Mucosa of stomach (tissue), 1 donor: ENCODE data around the gene CDK4.

Experiments used
- H3K27me3 ChIP-seq: one replicate; pipeline ENCODE4 v1.7.0; 2013; ENCODE audit warnings: mild to moderate bottlenecking, low read length; ENCODE audit not compliant: control insufficient read depth, insufficient read depth
- H3K36me3 ChIP-seq: one replicate; pipeline ENCODE4 v1.7.0; 2013; ENCODE audit warnings: low read length; ENCODE audit not compliant: control insufficient read depth, insufficient read depth
- H3K4me1 ChIP-seq: one replicate; pipeline ENCODE4 v1.7.0; 2013; ENCODE audit warnings: mild to moderate bottlenecking, low read length; ENCODE audit not compliant: control insufficient read depth, insufficient read depth
- H3K4me3 ChIP-seq: one replicate; pipeline ENCODE4 v1.7.0; 2013; ENCODE audit warnings: low read length
- H3K9ac ChIP-seq: one replicate; pipeline ENCODE4 v1.7.0; 2013; ENCODE audit warnings: mild to moderate bottlenecking, low read length, moderate library complexity
- H3K9me3 ChIP-seq: one replicate; pipeline ENCODE4 v1.7.0; 2013; ENCODE audit warnings: mild to moderate bottlenecking, low read length, moderate library complexity; ENCODE audit not compliant: control insufficient read depth
- donor health status: Pancreatic carcinoma.

Gene CDK4

GRCh38 chr12:57751432-57751787 is 700 bp downstream of the CDK4 start:
- Histone ChIP-seq H3K36me3 (no peaks in the 10 kb centered on the region), H3K4me3 (peak overlapping the region; percentile 60), H3K9ac (peak overlapping the region; percentile 74), H3K4me1 (peaks cover 26% of the 10 kb centered on the region), H3K27me3 (no peaks in the 10 kb centered on the region), H3K9me3 (no peaks in the 10 kb centered on the region)

- H3K4me1 ChIP-seq = peaks cover 25% of the 10 kb centered on the region
- no peaks in the 10 kb centered on the region for H3K9me3 ChIP-seq
- peak overlapping the region; percentile 74 for H3K9ac ChIP-seq
- H3K27me3 ChIP-seq = no peaks in the 10 kb centered on the region
- H3K4me3 ChIP-seq = peak overlapping the region; percentile 60
- no peaks in the 10 kb centered on the region for H3K36me3 ChIP-seq
Measured at GRCh38 chr12:57750561-57751431, 1.3 kb downstream of the CDK4 start.

- Histone ChIP-seq H3K9ac (no peak overlapping the region), H3K4me1 (peaks cover 27% of the 10 kb centered on the region), H3K36me3 (no peaks in the 10 kb centered on the region), H3K4me3 (no peak overlapping the region), H3K27me3 (no peaks in the 10 kb centered on the region), H3K9me3 (no peaks in the 10 kb centered on the region)
Measured at GRCh38 chr12:57749061-57749460, 3.0 kb downstream of the CDK4 start.

- H3K36me3 ChIP-seq = no peaks in the 10 kb centered on the region
- H3K27me3 ChIP-seq = peaks cover 10% of the 10 kb centered on the region
- H3K4me3 ChIP-seq = no peak overlapping the region
- H3K9ac ChIP-seq = no peak overlapping the region
- no peaks in the 10 kb centered on the region for H3K9me3 ChIP-seq
- peaks cover 16% of the 10 kb centered on the region for H3K4me1 ChIP-seq
Measured at GRCh38 chr12:57746025-57746424, 6.1 kb downstream of the CDK4 start.

- Histone ChIP-seq H3K9me3 (no peaks in the 10 kb centered on the region), H3K4me1 (peaks cover 16% of the 10 kb centered on the region), H3K4me3 (peak overlapping the region; percentile 78), H3K9ac (peak overlapping the region; percentile 92), H3K36me3 (no peaks in the 10 kb centered on the region), H3K27me3 (peaks cover 15% of the 10 kb centered on the region)
Measured at GRCh38 chr12:57745485-57745881, 6.6 kb downstream of the CDK4 start.

GRCh38 chr12:57744777-57745484 is 7.2 kb downstream of the CDK4 start, which contains the start of gene TSPAN31:
TSS of gene TSPAN31 (plus strand) at chr12:57745039. CDS start at chr12:57745155, 116 bp downstream.
- Histone ChIP-seq H3K4me3 (peak within 1 kb of the TSS; percentile 78), H3K27me3 (peaks cover 21% of the 10 kb centered on the region), H3K36me3 (no peaks in the 10 kb centered on the region), H3K9me3 (no peaks in the 10 kb centered on the region), H3K4me1 (peaks cover 16% of the 10 kb centered on the region), H3K9ac (peak within 1 kb of the TSS; percentile 92)

- Histone ChIP-seq H3K4me1 (peaks cover 16% of the 10 kb centered on the region), H3K27me3 (peaks cover 27% of the 10 kb centered on the region), H3K4me3 (peak overlapping the region; percentile 78), H3K9me3 (no peaks in the 10 kb centered on the region), H3K36me3 (no peaks in the 10 kb centered on the region), H3K9ac (peak overlapping the region; percentile 92)
Measured at GRCh38 chr12:57744194-57744776, 7.8 kb downstream of the CDK4 start.

GRCh38 chr12:57743769-57744168 is 8.3 kb downstream of the CDK4 start:
- Histone ChIP-seq H3K9ac (no peak overlapping the region), H3K9me3 (no peaks in the 10 kb centered on the region), H3K4me3 (no peak overlapping the region), H3K4me1 (peaks cover 16% of the 10 kb centered on the region), H3K36me3 (no peaks in the 10 kb centered on the region), H3K27me3 (peaks cover 32% of the 10 kb centered on the region)

GRCh38 chr12:57741844-57742738 is 10.0 kb downstream of the CDK4 start:
- H3K4me3 ChIP-seq = no peak overlapping the region
- no peak overlapping the region for H3K9ac ChIP-seq
- peaks cover 48% of the 10 kb centered on the region for H3K27me3 ChIP-seq
- no peaks in the 10 kb centered on the region for H3K36me3 ChIP-seq
- no peaks in the 10 kb centered on the region for H3K9me3 ChIP-seq
- H3K4me1 ChIP-seq = peaks cover 19% of the 10 kb centered on the region

- no peak overlapping the region for H3K4me3 ChIP-seq
- no peaks in the 10 kb centered on the region for H3K9me3 ChIP-seq
- peaks cover 22% of the 10 kb centered on the region for H3K4me1 ChIP-seq
- peaks cover 54% of the 10 kb centered on the region for H3K27me3 ChIP-seq
- H3K9ac ChIP-seq = no peak overlapping the region
- H3K36me3 ChIP-seq = no peaks in the 10 kb centered on the region
Measured at GRCh38 chr12:57741413-57741789, 10.7 kb downstream of the CDK4 start.

- H3K4me3 ChIP-seq = no peak overlapping the region
- peaks cover 18% of the 10 kb centered on the region for H3K4me1 ChIP-seq
- no peaks in the 10 kb centered on the region for H3K9me3 ChIP-seq
- H3K36me3 ChIP-seq = no peaks in the 10 kb centered on the region
- H3K27me3 ChIP-seq = peaks cover 60% of the 10 kb centered on the region
- H3K9ac ChIP-seq = no peak overlapping the region
Measured at GRCh38 chr12:57740656-57741412, 11.3 kb downstream of the CDK4 start.
